PC-9 (cell line): ENCODE data around the gene ESR1. TPM values are rescaled to one million over a fixed set of nuclear protein-coding genes. Genes with fewer than 3 reads are reported as not detected.

Experiments
- BruUV-seq: library from RNA; stranded (reverse); fragments of 400-500 nt; replicated peaks from 2 replicates; lab custom pipeline; 2021; lab: Mats Ljungman, UMichigan
- CTCF ChIA-PET: fragments of 300-600 bp; sonication (Branson Sonifier 250); formaldehyde crosslinking; loops from one replicate; lab custom pipeline; 2022; ENCODE audit warnings: antibody characterized with exemption; lab: Charles Lee
- POLR2A ChIA-PET: fragments of 300-600 bp; sonication (Branson Sonifier 250); formaldehyde crosslinking; loops from one replicate; lab custom pipeline; 2022; ENCODE audit warnings: antibody characterized with exemption; ENCODE audit not compliant: unreplicated experiment; lab: Charles Lee
- DNase-seq, 2 experiments: peaks; one replicate each; pipeline versions ENCODE4 v3.0.0 to v3.0.0-alpha.2; 2015 to 2022; ENCODE audit warnings: mixed read lengths in 1 of 2
- H2AFZ ChIP-seq: fragments of 200-600 bp; sonication (generic); 2 replicates; pipeline ENCODE4 v1.8.1; 2017; ENCODE audit warnings: antibody characterized with exemption
- H3F3A ChIP-seq: fragments of 200-600 bp; sonication (generic); 2 replicates; pipeline ENCODE4 v1.8.1; 2017; ENCODE audit warnings: antibody characterized with exemption, mild to moderate bottlenecking, low read depth; ENCODE audit not compliant: insufficient read depth
- H3K27ac ChIP-seq: fragments of 200-600 bp; sonication (generic); 2 replicates; pipeline ENCODE4 v1.6.1; 2016; ENCODE audit warnings: mixed run types
- H3K27me3 ChIP-seq: fragments of 200-600 bp; sonication (generic); 2 replicates; pipeline ENCODE4 v1.6.1; 2016; ENCODE audit warnings: low read depth, mixed run types; ENCODE audit not compliant: insufficient read depth
- H3K36me3 ChIP-seq: fragments of 200-600 bp; sonication (generic); 2 replicates; pipeline ENCODE4 v1.6.1; 2016; ENCODE audit warnings: low read depth, mixed run types
- H3K4me1 ChIP-seq: fragments of 200-600 bp; sonication (generic); replicated peaks from 2 replicates; pipeline ENCODE4 v1.6.1; 2016; ENCODE audit warnings: mixed run types; ENCODE audit not compliant: insufficient read depth
- H3K4me2 ChIP-seq: fragments of 200-600 bp; sonication (generic); 2 replicates; pipeline ENCODE4 v1.6.1; 2017; ENCODE audit warnings: mixed run types
- H3K4me3 ChIP-seq: fragments of 200-600 bp; sonication (generic); 2 replicates; pipeline ENCODE4 v1.6.1; 2016; ENCODE audit warnings: mixed run types
- H3K79me2 ChIP-seq: fragments of 200-600 bp; sonication (generic); 2 replicates; pipeline ENCODE4 v1.6.1; 2017; ENCODE audit warnings: low read depth, mixed run types
- H3K9me2 ChIP-seq: fragments of 200-600 bp; sonication (generic); 2 replicates; pipeline ENCODE4 v1.8.1; 2017; ENCODE audit warnings: mild to moderate bottlenecking; ENCODE audit not compliant: insufficient read depth
- H3K9me3 ChIP-seq: fragments of 200-600 bp; sonication (generic); 2 replicates; pipeline ENCODE4 v1.8.1; 2016; ENCODE audit warnings: low read depth; ENCODE audit not compliant: insufficient read depth
- H4K20me1 ChIP-seq: fragments of 200-600 bp; sonication (generic); 2 replicates; pipeline ENCODE4 v1.8.1; 2017; ENCODE audit not compliant: insufficient read depth
- EZH2 ChIP-seq: fragments of 200-600 bp; sonication (generic); IDR thresholded peaks from 2 replicates; pipeline ENCODE4 v1.8.0; 2017; ENCODE audit warnings: antibody characterized with exemption, low read depth
- intact Hi-C: fragments of 100-400 bp; cut with micrococcal nuclease; formaldehyde crosslinking; loops from one replicate; pipeline ENCODE4 v1.10.0; 2022; ENCODE audit not compliant: unreplicated experiment
- total RNA-seq: library from RNA; stranded (reverse); gene quantifications from 2 replicates; pipeline ENCODE4 v1.2.3, GENCODE V29; 2021
- TF ChIP-seq, protein P1 (sequence below): fragments of 200-600 bp; sonication (generic); conservative IDR thresholded peaks from 2 replicates; pipeline ENCODE4 v1.6.1; 2017; ENCODE audit warnings: mixed run types, antibody characterized with exemption, mild to moderate bottlenecking, moderate library complexity

Gene ESR1
- total RNA-seq, 1 experiment from 2014 or later: 1.5 TPM

DNA sequence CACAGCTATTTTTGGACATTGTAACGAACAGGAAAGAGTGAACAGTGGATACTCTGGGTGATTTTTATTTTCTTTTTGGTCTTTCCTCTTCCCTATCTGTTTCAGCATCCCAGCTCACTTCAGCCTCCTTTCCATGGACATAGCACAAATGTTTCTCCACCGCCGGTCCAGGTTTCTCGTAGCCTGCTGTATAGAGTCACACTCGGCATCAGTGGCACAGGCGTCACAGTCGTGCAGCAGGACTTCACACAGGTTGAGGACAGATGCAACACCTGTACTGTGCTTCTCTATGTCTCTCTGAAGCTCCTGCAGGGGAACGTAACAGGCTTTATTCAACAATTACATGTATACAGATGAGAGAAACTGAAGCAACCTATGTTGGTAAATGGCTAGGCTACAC, 348.3 kb downstream of the ESR1 start:
- Histone ChIP-seq H3K4me2 (no peak overlapping the region), H3K27ac (no peak overlapping the region), H3K4me1 (no peaks in the 10 kb centered on the region), H2AFZ (no peak overlapping the region), H3K4me3 (no peak overlapping the region), H3K27me3 (no peaks in the 10 kb centered on the region), H3F3A (no peaks in the 10 kb centered on the region), H4K20me1 (no peaks in the 10 kb centered on the region), H3K9me2 (no peaks in the 10 kb centered on the region), H3K36me3 (no peaks in the 10 kb centered on the region), H3K9me3 (no peaks in the 10 kb centered on the region), H3K79me2 (no peaks in the 10 kb centered on the region)
- intact Hi-C loops: no loop called here
- TF ChIP-seq EZH2: no peak
- TF ChIP-seq, protein P1, sequence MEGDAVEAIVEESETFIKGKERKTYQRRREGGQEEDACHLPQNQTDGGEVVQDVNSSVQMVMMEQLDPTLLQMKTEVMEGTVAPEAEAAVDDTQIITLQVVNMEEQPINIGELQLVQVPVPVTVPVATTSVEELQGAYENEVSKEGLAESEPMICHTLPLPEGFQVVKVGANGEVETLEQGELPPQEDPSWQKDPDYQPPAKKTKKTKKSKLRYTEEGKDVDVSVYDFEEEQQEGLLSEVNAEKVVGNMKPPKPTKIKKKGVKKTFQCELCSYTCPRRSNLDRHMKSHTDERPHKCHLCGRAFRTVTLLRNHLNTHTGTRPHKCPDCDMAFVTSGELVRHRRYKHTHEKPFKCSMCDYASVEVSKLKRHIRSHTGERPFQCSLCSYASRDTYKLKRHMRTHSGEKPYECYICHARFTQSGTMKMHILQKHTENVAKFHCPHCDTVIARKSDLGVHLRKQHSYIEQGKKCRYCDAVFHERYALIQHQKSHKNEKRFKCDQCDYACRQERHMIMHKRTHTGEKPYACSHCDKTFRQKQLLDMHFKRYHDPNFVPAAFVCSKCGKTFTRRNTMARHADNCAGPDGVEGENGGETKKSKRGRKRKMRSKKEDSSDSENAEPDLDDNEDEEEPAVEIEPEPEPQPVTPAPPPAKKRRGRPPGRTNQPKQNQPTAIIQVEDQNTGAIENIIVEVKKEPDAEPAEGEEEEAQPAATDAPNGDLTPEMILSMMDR: no peak
- CTCF ChIA-PET: no interaction called here
- POLR2A ChIA-PET: no interaction called here
- DNase-seq: no peak
- no TSS peak for BruUV-seq

- BruUV-seq: no TSS peak
- Histone ChIP-seq H4K20me1 (no peaks in the 10 kb centered on the region), H2AFZ (no peak overlapping the region), H3K27me3 (no peaks in the 10 kb centered on the region), H3K9me2 (no peaks in the 10 kb centered on the region), H3F3A (no peaks in the 10 kb centered on the region), H3K4me1 (no peaks in the 10 kb centered on the region), H3K36me3 (no peaks in the 10 kb centered on the region), H3K9me3 (no peaks in the 10 kb centered on the region), H3K4me3 (no peak overlapping the region), H3K79me2 (no peaks in the 10 kb centered on the region), H3K27ac (no peak overlapping the region), H3K4me2 (no peak overlapping the region)
- CTCF ChIA-PET: no interaction called here
- TF ChIP-seq, protein P1: no peak
- TF ChIP-seq EZH2: no peak
- no peak for DNase-seq
- POLR2A ChIA-PET: no interaction called here
- intact Hi-C loops: no loop called here
Measured at GRCh38 chr6:152160346-152160745, 352.9 kb downstream of the ESR1 start.

GRCh38 chr6:152161501-152161900, 354.0 kb downstream of the ESR1 start:
- no peaks in the 10 kb centered on the region for H3K27me3 ChIP-seq
- no peak overlapping the region for H3K4me2 ChIP-seq
- no peaks in the 10 kb centered on the region for H3K9me3 ChIP-seq
- TF ChIP-seq, protein P1: no peak
- TF ChIP-seq EZH2: no peak
- H3K4me1 ChIP-seq: no peaks in the 10 kb centered on the region
- POLR2A ChIA-PET: no interaction called here
- H3K79me2 ChIP-seq: no peaks in the 10 kb centered on the region
- H3K27ac ChIP-seq: no peak overlapping the region
- H4K20me1 ChIP-seq: no peaks in the 10 kb centered on the region
- intact Hi-C loops: no loop called here
- H3F3A ChIP-seq: no peaks in the 10 kb centered on the region
- DNase-seq: no peak
- H2AFZ ChIP-seq: no peak overlapping the region; the same call in 1 of the 2 replicates
- CTCF ChIA-PET: no interaction called here
- no TSS peak for BruUV-seq
- no peaks in the 10 kb centered on the region for H3K36me3 ChIP-seq
- H3K4me3 ChIP-seq: no peak overlapping the region
- H3K9me2 ChIP-seq: no peaks in the 10 kb centered on the region
